A549 (cell line): Measurements from ENCODE around the gene RRAGD. TPM values are rescaled to one million over a fixed set of nuclear protein-coding genes. Genes with fewer than 3 reads are reported as not detected.
A peak's percentile ranks its signal among the peaks of the same experiment; 100 is the strongest.

Experiments
- ATAC-seq, 2 experiments: fragments of 200-7000 bp in 1 of 2; fragments of >200 bp in 1 of 2; cut with Nextera tagmentation in 1 of 2; cut with Tn5 transposase in 1 of 2; 3 replicates each; pipeline versions ENCODE4 v1.8.0 to v1.9.1; 2018 to 2020; ENCODE audit warnings: mild to moderate bottlenecking in 1 of 2, moderate library complexity in 1 of 2
- CTCF ChIA-PET: fragments of 300-600 bp; sonication (Branson Sonifier 250); formaldehyde crosslinking; extraction: SDS; loops from one replicate; lab custom pipeline; 2021; ENCODE audit warnings: antibody characterized with exemption, inconsistent platforms; lab: Yijun Ruan, JAX
- POLR2A ChIA-PET: fragments of 350-600 bp; formaldehyde crosslinking; extraction: SDS; loops from one replicate; lab custom pipeline; 2021; ENCODE audit warnings: antibody characterized with exemption, inconsistent platforms; lab: Yijun Ruan, JAX
- DNase-seq, 2 experiments: peaks; one replicate each; pipeline versions ENCODE4 v3.0.0 to v3.0.0-alpha.2; 2011 to 2016; ENCODE audit warnings: low read depth in 1 of 2, low spot score in 1 of 2
- FAIRE-seq: peaks from 2 replicates; lab custom pipeline; 2011; peaks lifted over from hg19 to GRCh38; lab: Jason Lieb, UNC
- H3K27ac ChIP-seq, 2 experiments: fragments of >200 bp; sonication (Bioruptor Twin); formaldehyde crosslinking; 3 replicates each; pipeline ENCODE4 v1.5.1; 2016 to 2017
- H3K4me1 ChIP-seq: fragments of >200 bp; sonication (Bioruptor Twin); formaldehyde crosslinking; 3 replicates; pipeline ENCODE4 v1.6.1; 2016
- H3K4me2 ChIP-seq: fragments of >200 bp; sonication (Bioruptor Twin); formaldehyde crosslinking; 3 replicates; pipeline ENCODE4 v1.6.1; 2016
- H3K4me3 ChIP-seq: fragments of >200 bp; sonication (Bioruptor Twin); formaldehyde crosslinking; 3 replicates; pipeline ENCODE4 v1.5.1; 2016
- H3K9me3 ChIP-seq: fragments of >200 bp; sonication (Bioruptor Twin); formaldehyde crosslinking; 3 replicates; pipeline ENCODE4 v1.6.1; 2016
- BHLHE40 ChIP-seq: IDR thresholded peaks from 2 replicates; pipeline ENCODE4 v1.6.1; 2012; ENCODE audit warnings: low read depth, low read length, inconsistent platforms
- CBX8 ChIP-seq: fragments of 200-600 bp; sonication (generic); IDR thresholded peaks from 2 replicates; pipeline ENCODE4 v1.6.1; 2016
- CEBPB ChIP-seq, 2 experiments: fragments of >200 bp in 1 of 2; sonication (Bioruptor Twin) in 1 of 2; formaldehyde crosslinking in 1 of 2; IDR thresholded peaks; 2 replicates each; pipeline ENCODE4 v1.6.1; 2012 to 2016
- EP300 ChIP-seq, 2 experiments: fragments of >200 bp; sonication (Bioruptor Twin); formaldehyde crosslinking; IDR thresholded peaks; 2 replicates in 1 of 2; 3 replicates in 1 of 2; pipeline ENCODE4 v1.6.1; 2016 to 2017
- FOSB ChIP-seq: fragments of 250-450 bp; sonication (Bioruptor Pico); IDR thresholded peaks from 2 replicates; pipeline ENCODE4 v1.5.0; 2020; ENCODE audit warnings: mild to moderate bottlenecking, moderate library complexity
- FOSL2 ChIP-seq, 2 experiments: fragments of 450-650 bp in 1 of 2; fragments of >200 bp in 1 of 2; sonication (Bioruptor Twin) in 1 of 2; formaldehyde crosslinking; IDR thresholded peaks; 2 replicates each; pipeline versions ENCODE4 v1.5.0 to v1.6.1; 2016 to 2020; ENCODE audit warnings: mild to moderate bottlenecking in 1 of 2, moderate library complexity in 1 of 2
- HDAC2 ChIP-seq: fragments of 200-600 bp; sonication (generic); IDR thresholded peaks from 2 replicates; pipeline ENCODE4 v1.6.1; 2016
- HEYL ChIP-seq: fragments of 250-450 bp; sonication (Bioruptor Pico); IDR thresholded peaks from 2 replicates; pipeline ENCODE4 v1.8.0; 2021; ENCODE audit warnings: mild to moderate bottlenecking, moderate library complexity
- HOXA7 ChIP-seq: fragments of 250-450 bp; sonication (Bioruptor Pico); IDR thresholded peaks from 2 replicates; pipeline ENCODE4 v1.5.0; 2020; ENCODE audit warnings: mild to moderate bottlenecking, moderate library complexity
- HOXB5 ChIP-seq: fragments of 250-450 bp; sonication (Bioruptor Pico); IDR thresholded peaks from 2 replicates; pipeline ENCODE4 v1.5.0; 2020; ENCODE audit warnings: mild to moderate bottlenecking, moderate library complexity
- JUNB ChIP-seq: fragments of >200 bp; sonication (Bioruptor Twin); formaldehyde crosslinking; IDR thresholded peaks from 2 replicates; pipeline ENCODE4 v1.6.1; 2016
- KDM1A ChIP-seq: fragments of 200-600 bp; sonication (generic); IDR thresholded peaks from 2 replicates; pipeline ENCODE4 v1.6.1; 2016; ENCODE audit warnings: low read depth, mild to moderate bottlenecking
- MAFK ChIP-seq: fragments of 450-650 bp; IDR thresholded peaks from 2 replicates; pipeline ENCODE4 v1.6.1; 2014; ENCODE audit not compliant: partially characterized antibody
- NFE2L2 ChIP-seq: fragments of 150-350 bp; conservative IDR thresholded peaks from 2 replicates; pipeline ENCODE4 v1.6.1; 2014; ENCODE audit warnings: low read length
- NR3C1 ChIP-seq: fragments of >200 bp; sonication (Bioruptor Twin); formaldehyde crosslinking; IDR thresholded peaks from 3 replicates; pipeline ENCODE4 v1.6.1; 2017
- RAD21 ChIP-seq, 2 experiments: fragments of >200 bp in 1 of 2; sonication (Bioruptor Twin) in 1 of 2; formaldehyde crosslinking in 1 of 2; IDR thresholded peaks in 1 of 2; conservative IDR thresholded peaks in 1 of 2; 2 replicates in 1 of 2; 3 replicates in 1 of 2; pipeline ENCODE4 v1.6.1; 2012 to 2018; ENCODE audit warnings: inconsistent platforms in 1 of 2
- RARB ChIP-seq: fragments of 250-450 bp; sonication (Bioruptor Pico); IDR thresholded peaks from 2 replicates; pipeline ENCODE4 v1.8.0; 2021; ENCODE audit warnings: mild to moderate bottlenecking, moderate library complexity
- RCOR1 ChIP-seq: fragments of 150-350 bp; IDR thresholded peaks from 2 replicates; pipeline ENCODE4 v1.6.1; 2014; ENCODE audit warnings: antibody characterized with exemption, low read length, low read depth
- RFX5 ChIP-seq: fragments of 450-650 bp; IDR thresholded peaks from 2 replicates; pipeline ENCODE4 v1.7.1; 2014; ENCODE audit warnings: antibody characterized with exemption, mild to moderate bottlenecking, moderate library complexity
- TP53 ChIP-seq: fragments of 250-450 bp; sonication (Bioruptor Pico); IDR thresholded peaks from 2 replicates; pipeline ENCODE4 v1.5.0; 2021; ENCODE audit warnings: mild to moderate bottlenecking, moderate library complexity
- ZC3H11A ChIP-seq: fragments of 450-650 bp; IDR thresholded peaks from 2 replicates; pipeline ENCODE4 v1.6.1; 2014; ENCODE audit warnings: antibody characterized with exemption, mild to moderate bottlenecking
- ZSCAN20 ChIP-seq: fragments of 250-450 bp; sonication (Bioruptor Pico); IDR thresholded peaks from 2 replicates; pipeline ENCODE4 v1.8.0; 2022; ENCODE audit warnings: mild to moderate bottlenecking, moderate library complexity
- WGBS: methylation state at CpG from one replicate; pipeline ENCODE4 v1.1.6; 2017; ENCODE audit errors: missing lambda C conversion rate; 5-methylcytosine and 5-hydroxymethylcytosine counted together
- polyA plus RNA-seq, 4 experiments: library from polyadenylated mRNA; depleted of rRNA in 3 of 4; stranded (reverse); fragments of >200 nt; fragmentation: RNase III in 1 of 4; extraction: RNeasy Plus Mini Kit Qiagen cat#74134 plus additional on column Dnase treatment in 1 of 4; gene quantifications; 2 replicates in 3 of 4; 3 replicates in 1 of 4; pipeline ENCODE4 v1.2.3, GENCODE V29; 2011 to 2017
- TF ChIP-seq, protein P1 (sequence below): fragments of >200 bp; sonication (Bioruptor Twin); formaldehyde crosslinking; IDR thresholded peaks from 2 replicates; pipeline ENCODE4 v1.6.1; 2016
- TF ChIP-seq, protein P2 (sequence below): fragments of 150-350 bp; IDR thresholded peaks from 2 replicates; pipeline ENCODE4 v1.6.1; 2014; ENCODE audit warnings: low read depth, mild to moderate bottlenecking, low read length
- TF ChIP-seq, protein P3 (sequence below): IDR thresholded peaks from 2 replicates; pipeline ENCODE4 v1.6.1; 2012

The RRAGD gene
- polyA plus RNA-seq, 2 of the 4 experiments (the other 2 are of a cell fraction): 0.72 to 1.2 TPM

DNA sequence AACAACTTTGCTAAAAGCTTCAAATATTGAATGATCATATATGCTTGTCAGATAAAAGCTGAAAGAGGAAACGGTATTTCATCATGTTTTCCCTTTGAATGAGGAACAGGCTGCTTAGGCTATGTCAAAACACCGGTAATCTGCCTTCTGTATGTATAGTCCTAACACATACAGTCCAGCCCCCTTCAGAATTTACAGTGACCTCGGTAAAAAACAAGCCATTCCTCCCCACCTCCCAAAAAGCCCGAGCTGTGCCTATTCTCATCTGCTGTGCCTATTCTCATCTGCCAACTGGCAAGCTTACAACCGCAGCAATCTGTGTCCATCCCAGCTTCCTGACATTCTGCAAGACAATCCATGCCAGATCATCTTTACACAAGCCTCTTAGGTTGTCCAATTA is 32.8 kb downstream of the RRAGD start:
- DNase-seq: no peak
- ChIA-PET POLR2A (no interaction called here), CTCF (interaction anchor here (1.7 kb wide), 1 partner anchor 11 kb away, joined by 6 read pairs; no protein-coding TSS in a partner anchor)
- TF ChIP-seq RCOR1: no peak
- no peak for TF ChIP-seq HEYL (CRISPR knock-in tag)
- no peak for TF ChIP-seq CBX8
- TF ChIP-seq BHLHE40: no peak
- no peak for TF ChIP-seq HOXB5 (CRISPR knock-in tag)
- no peak for TF ChIP-seq ZC3H11A
- TF ChIP-seq, protein P1, sequence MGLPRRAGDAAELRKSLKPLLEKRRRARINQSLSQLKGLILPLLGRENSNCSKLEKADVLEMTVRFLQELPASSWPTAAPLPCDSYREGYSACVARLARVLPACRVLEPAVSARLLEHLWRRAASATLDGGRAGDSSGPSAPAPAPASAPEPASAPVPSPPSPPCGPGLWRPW: no peak
- TF ChIP-seq TP53 (CRISPR knock-in tag): no peak
- no peak for TF ChIP-seq NFE2L2
- TF ChIP-seq FOSL2 (IDR thresholded peaks at IDR 0.05): no peak
- TF ChIP-seq FOSL2 (CRISPR knock-in tag; IDR thresholded peaks at IDR 0.05): no peak
- no peak for TF ChIP-seq KDM1A
- TF ChIP-seq JUNB: no peak
- no peak for TF ChIP-seq CEBPB (IDR thresholded peaks at IDR 0.05)
- H3K4me1 ChIP-seq: no peaks in the 10 kb centered on the region
- no peak for FAIRE-seq
- no peak for ATAC-seq
- H3K9me3 ChIP-seq: no peaks in the 10 kb centered on the region
- no peak overlapping the region for H3K4me2 ChIP-seq
- no peak overlapping the region for H3K27ac ChIP-seq
- 51% methylated on average over 5 of the region's 5 CpGs for WGBS
- no peak overlapping the region for H3K4me3 ChIP-seq

DNA sequence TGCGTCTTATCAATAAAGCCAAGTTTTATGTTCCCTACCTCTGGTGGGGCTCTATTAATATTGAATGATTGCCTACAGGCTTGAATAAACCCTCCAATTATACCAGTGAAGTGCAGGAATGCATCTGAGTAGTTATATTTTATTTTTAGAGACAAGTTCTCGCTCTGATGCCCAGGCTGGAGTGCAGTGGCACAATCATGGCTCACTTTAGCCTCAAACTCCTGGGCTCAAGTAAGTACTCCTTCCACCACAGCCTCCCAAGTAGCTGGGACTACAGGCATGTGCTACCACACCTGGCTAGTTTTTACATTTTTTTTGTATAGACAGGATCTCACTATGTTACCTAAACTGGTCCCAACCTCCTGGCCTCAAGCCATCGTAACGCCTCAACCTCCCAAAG is 33.4 kb downstream of the RRAGD start:
- Histone ChIP-seq H3K9me3 (no peaks in the 10 kb centered on the region), H3K4me1 (no peaks in the 10 kb centered on the region), H3K4me3 (no peak overlapping the region), H3K4me2 (no peak overlapping the region), H3K27ac (no peak overlapping the region)
- no peak for ATAC-seq
- FAIRE-seq: no peak
- DNase-seq: no peak
- TF ChIP-seq RARB (CRISPR knock-in tag) (no peak), RAD21 (conservative IDR thresholded peaks at IDR 0.05 in 1 of 2, IDR thresholded peaks at IDR 0.05 in 1 of 2) (no peak), HEYL (CRISPR knock-in tag) (no peak), FOSB (no peak), MAFK (no peak), RFX5 (no peak), EP300 (IDR thresholded peaks at IDR 0.05) (no peak), NR3C1 (no peak), HDAC2 (no peak)
- TF ChIP-seq, protein P2, sequence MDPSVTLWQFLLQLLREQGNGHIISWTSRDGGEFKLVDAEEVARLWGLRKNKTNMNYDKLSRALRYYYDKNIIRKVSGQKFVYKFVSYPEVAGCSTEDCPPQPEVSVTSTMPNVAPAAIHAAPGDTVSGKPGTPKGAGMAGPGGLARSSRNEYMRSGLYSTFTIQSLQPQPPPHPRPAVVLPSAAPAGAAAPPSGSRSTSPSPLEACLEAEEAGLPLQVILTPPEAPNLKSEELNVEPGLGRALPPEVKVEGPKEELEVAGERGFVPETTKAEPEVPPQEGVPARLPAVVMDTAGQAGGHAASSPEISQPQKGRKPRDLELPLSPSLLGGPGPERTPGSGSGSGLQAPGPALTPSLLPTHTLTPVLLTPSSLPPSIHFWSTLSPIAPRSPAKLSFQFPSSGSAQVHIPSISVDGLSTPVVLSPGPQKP: no peak
- ChIA-PET POLR2A (no interaction called here), CTCF (interaction anchor here (0.6 to 1.7 kb wide), 3 partner anchors 10 to 94 kb away, joined by 3 to 6 read pairs (median 3); no protein-coding TSS in a partner anchor)
- WGBS: 97% methylated on average over 4 of the region's 4 CpGs

DNA sequence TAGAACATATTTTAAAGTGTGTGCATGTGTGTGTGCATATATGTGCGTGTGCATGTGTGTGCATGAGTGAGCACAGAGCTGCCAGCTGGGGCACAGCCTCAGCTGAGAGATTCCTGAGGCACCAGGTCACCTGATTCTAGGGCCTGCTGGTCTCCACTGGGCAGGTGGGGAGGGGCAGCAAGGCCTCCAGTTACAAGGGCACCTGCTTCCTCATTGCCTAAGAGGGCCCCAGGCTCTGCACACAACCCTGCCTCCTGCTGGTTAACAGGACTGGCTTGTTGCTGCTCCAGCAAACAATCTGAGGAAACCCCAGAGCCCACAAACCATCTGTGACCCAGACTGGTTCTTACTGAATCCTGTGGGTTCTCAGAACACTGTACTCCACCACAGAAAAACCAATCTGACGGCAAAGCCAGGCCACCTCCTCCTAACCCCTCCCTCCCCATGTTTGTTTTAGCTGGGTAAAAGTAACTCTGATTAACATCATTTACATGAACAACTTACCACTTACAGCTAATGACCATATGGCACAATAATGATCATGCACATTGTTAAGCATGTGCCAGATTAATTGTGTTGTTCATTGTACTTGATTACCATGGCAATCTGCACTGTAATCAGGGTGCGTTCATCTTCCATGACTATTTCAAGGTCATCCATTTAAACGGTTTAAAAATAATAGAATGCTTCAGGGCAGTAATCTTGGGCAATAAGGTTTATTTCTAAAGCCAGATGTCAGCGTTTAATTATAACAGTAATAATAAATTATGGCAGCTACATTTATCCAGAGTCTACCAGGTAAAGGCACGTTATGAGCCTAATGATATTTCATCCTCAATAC is 36.4 kb downstream of the RRAGD start:
- POLR2A ChIA-PET: no interaction called here
- H3K27ac ChIP-seq: no peak overlapping the region
- DNase-seq (peak in 1 of 2 experiments; percentile 62), FAIRE-seq (no peak), ATAC-seq (peak; percentile 77 to 83)
- H3K4me1 ChIP-seq: no peaks in the 10 kb centered on the region
- TF ChIP-seq, protein P3, sequence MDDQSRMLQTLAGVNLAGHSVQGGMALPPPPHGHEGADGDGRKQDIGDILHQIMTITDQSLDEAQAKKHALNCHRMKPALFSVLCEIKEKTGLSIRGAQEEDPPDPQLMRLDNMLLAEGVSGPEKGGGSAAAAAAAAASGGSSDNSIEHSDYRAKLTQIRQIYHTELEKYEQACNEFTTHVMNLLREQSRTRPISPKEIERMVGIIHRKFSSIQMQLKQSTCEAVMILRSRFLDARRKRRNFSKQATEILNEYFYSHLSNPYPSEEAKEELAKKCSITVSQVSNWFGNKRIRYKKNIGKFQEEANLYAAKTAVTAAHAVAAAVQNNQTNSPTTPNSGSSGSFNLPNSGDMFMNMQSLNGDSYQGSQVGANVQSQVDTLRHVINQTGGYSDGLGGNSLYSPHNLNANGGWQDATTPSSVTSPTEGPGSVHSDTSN: no peak
- no peak for TF ChIP-seq HEYL (CRISPR knock-in tag)
- TF ChIP-seq HOXA7 (CRISPR knock-in tag): no peak
- TF ChIP-seq, protein P2: no peak
- no peak for TF ChIP-seq RCOR1
- no peak for TF ChIP-seq NFE2L2
- TF ChIP-seq ZSCAN20 (CRISPR knock-in tag): no peak
- no peak overlapping the region for H3K4me2 ChIP-seq
- no peaks in the 10 kb centered on the region for H3K9me3 ChIP-seq
- no peak overlapping the region for H3K4me3 ChIP-seq
- CTCF ChIA-PET: interaction anchor here (1.1 kb wide), 1 partner anchor 393 kb away, joined by 3 read pairs; no protein-coding TSS in a partner anchor
- 69% methylated on average over 6 of the region's 6 CpGs for WGBS
